Activated CD4-positive, alpha-beta T cell treated with anti-CD3 and anti-CD28 coated beads, Interleukin-2, amount 50 U/mL, for 24 hours (primary cell): ENCODE data around the gene PTPRD.
"Not testable (repeated sequence)": the region's sequence is repeated elsewhere in the genome, so short reads cannot be mapped to it uniquely, and the experiment has no call there.

Experiments
- DNase-seq, 2 donors: peaks; one replicate each; pipeline ENCODE4 v3.0.0-alpha.2; 2020; ENCODE audit warnings: low read depth in 1 of 2, low spot score in 1 of 2

The PTPRD gene

GRCh38 chr9:9186086-9186485, 1426.7 kb downstream of the PTPRD start:
- DNase-seq, result no peak

- DNase-seq, result no peak
Measured at GRCh38 chr9:9182431-9182830, 1430.4 kb downstream of the PTPRD start.

GRCh38 chr9:9177081-9177480, 1435.7 kb downstream of the PTPRD start:
- DNase-seq, result no peak

GRCh38 chr9:9174358-9174757, 1438.4 kb downstream of the PTPRD start:
- no peak for DNase-seq

GRCh38 chr9:9173264-9173663, 1439.5 kb downstream of the PTPRD start:
- DNase-seq, result no peak

GRCh38 chr9:9170439-9171134, 1442.2 kb downstream of the PTPRD start:
- DNase-seq, result no peak

- no peak for DNase-seq
Measured at GRCh38 chr9:9142001-9142400, 1470.8 kb downstream of the PTPRD start.

- no peak for DNase-seq
Measured at GRCh38 chr9:9133526-9133925, 1479.3 kb downstream of the PTPRD start.

- DNase-seq, result no peak
Measured at GRCh38 chr9:9124616-9125015, 1488.2 kb downstream of the PTPRD start.

GRCh38 chr9:9122230-9122875, 1490.4 kb downstream of the PTPRD start:
- no peak for DNase-seq

GRCh38 chr9:9117866-9118265, 1494.9 kb downstream of the PTPRD start:
- no peak for DNase-seq

GRCh38 chr9:9112001-9112720, 1500.6 kb downstream of the PTPRD start:
- DNase-seq, result no peak

GRCh38 chr9:9108641-9109040, 1504.2 kb downstream of the PTPRD start:
- no peak for DNase-seq

GRCh38 chr9:9102295-9102694, 1510.5 kb downstream of the PTPRD start:
- DNase-seq, result no peak

- DNase-seq, result no peak
Measured at GRCh38 chr9:9100070-9100469, 1512.7 kb downstream of the PTPRD start.

- no peak for DNase-seq
Measured at GRCh38 chr9:9099646-9100045, 1513.2 kb downstream of the PTPRD start.

- not testable (repeated sequence) for DNase-seq
Measured at GRCh38 chr9:9097254-9097653, 1515.5 kb downstream of the PTPRD start.

- DNase-seq, result no peak
Measured at GRCh38 chr9:9091387-9091786, 1521.4 kb downstream of the PTPRD start.

GRCh38 chr9:9079473-9079872, 1533.3 kb downstream of the PTPRD start:
- no peak for DNase-seq

GRCh38 chr9:9078301-9078700, 1534.5 kb downstream of the PTPRD start:
- DNase-seq, result no peak

GRCh38 chr9:9061627-9062026, 1551.2 kb downstream of the PTPRD start:
- DNase-seq, result no peak

- DNase-seq, result no peak
Measured at GRCh38 chr9:9054354-9054992, 1558.3 kb downstream of the PTPRD start.
